Mesenchymal stem cell (in vitro differentiated cells and primary cell): ENCODE data around the gene MYG1.

Experiments used
- DNase-seq: peaks from one replicate; pipeline ENCODE4 v3.0.0-alpha.2; 2013
- H2AFZ ChIP-seq: one replicate; pipeline ENCODE4 v1.6.1; 2013; ENCODE audit warnings: low read depth, mild to moderate bottlenecking, control low read depth, inconsistent platforms, low read length, moderate library complexity
- H2AK5ac ChIP-seq: 2 replicates; pipeline ENCODE4 v1.6.1; 2013; ENCODE audit warnings: low read length, moderate library complexity, mild to moderate bottlenecking, inconsistent platforms; ENCODE audit not compliant: severe bottlenecking
- H2BK120ac ChIP-seq: one replicate; pipeline ENCODE4 v1.6.1; 2013; ENCODE audit warnings: low read depth, mild to moderate bottlenecking, inconsistent platforms, low read length, moderate library complexity
- H2BK12ac ChIP-seq, 2 experiments: one replicate each; pipeline ENCODE4 v1.6.1; 2013; ENCODE audit warnings: inconsistent platforms in 2 of 2, low read length in 2 of 2, mild to moderate bottlenecking in 2 of 2, moderate library complexity in 2 of 2, control low read depth in 1 of 2
- H2BK15ac ChIP-seq: one replicate; pipeline ENCODE4 v1.6.1; 2013; ENCODE audit warnings: mild to moderate bottlenecking, low read depth, inconsistent platforms; ENCODE audit not compliant: poor library complexity, severe bottlenecking
- H2BK5ac ChIP-seq: 2 replicates; pipeline ENCODE4 v1.6.1; 2013; ENCODE audit warnings: low read depth, mild to moderate bottlenecking, low read length, control low read depth, inconsistent platforms; ENCODE audit not compliant: poor library complexity, severe bottlenecking
- H3K14ac ChIP-seq, 2 experiments: one replicate each; pipeline ENCODE4 v1.6.1; 2013; ENCODE audit warnings: inconsistent platforms in 2 of 2, low read length in 2 of 2, control low read depth in 1 of 2, mild to moderate bottlenecking in 1 of 2, moderate library complexity in 1 of 2
- H3K18ac ChIP-seq, 2 experiments: one replicate each; pipeline ENCODE4 v1.6.1; 2013; ENCODE audit warnings: inconsistent platforms in 2 of 2, low read length in 2 of 2, control low read depth in 1 of 2, low read depth in 1 of 2, mild to moderate bottlenecking in 1 of 2
- H3K23ac ChIP-seq, 2 experiments: one replicate each; pipeline ENCODE4 v1.6.1; 2013; ENCODE audit warnings: inconsistent platforms in 2 of 2, low read length in 2 of 2, mild to moderate bottlenecking in 2 of 2, moderate library complexity in 2 of 2, control low read depth in 1 of 2
- H3K27ac ChIP-seq: 2 replicates; pipeline ENCODE4 v1.5.1; 2013; ENCODE audit warnings: mild to moderate bottlenecking, moderate library complexity, low read length, control low read depth, inconsistent platforms; ENCODE audit not compliant: poor library complexity, severe bottlenecking
- H3K27me3 ChIP-seq, 2 experiments: 2 replicates each; pipeline versions ENCODE4 v1.6.1 to v1.7.0; 2013; ENCODE audit warnings: low read length in 2 of 2, mild to moderate bottlenecking in 2 of 2, moderate library complexity in 2 of 2, control low read depth in 1 of 2, inconsistent platforms in 1 of 2; ENCODE audit not compliant: control insufficient read depth in 1 of 2, insufficient read depth in 1 of 2
- H3K36me3 ChIP-seq, 2 experiments: 2 replicates each; pipeline versions ENCODE4 v1.6.1 to v1.7.0; 2013; ENCODE audit warnings: low read length in 2 of 2, control low read depth in 1 of 2, inconsistent platforms in 1 of 2, low read depth in 1 of 2, mild to moderate bottlenecking in 1 of 2; ENCODE audit not compliant: insufficient read depth in 2 of 2, control insufficient read depth in 1 of 2
- H3K4ac ChIP-seq, 2 experiments: one replicate each; pipeline ENCODE4 v1.6.1; 2013; ENCODE audit warnings: inconsistent platforms in 2 of 2, low read length in 2 of 2, mild to moderate bottlenecking in 2 of 2, moderate library complexity in 2 of 2, control low read depth in 1 of 2, low read depth in 1 of 2
- H3K4me1 ChIP-seq: 2 replicates; pipeline ENCODE4 v1.6.1; 2013; ENCODE audit warnings: low read depth, low read length, control low read depth; ENCODE audit not compliant: control insufficient read depth, insufficient read depth
- H3K4me2 ChIP-seq: 2 replicates; pipeline ENCODE4 v1.6.1; 2013; ENCODE audit warnings: low read length, mild to moderate bottlenecking, inconsistent platforms; ENCODE audit not compliant: poor library complexity, severe bottlenecking
- H3K4me3 ChIP-seq, 2 experiments: 2 replicates each; pipeline versions ENCODE4 v1.5.1 to v1.7.0; 2013; ENCODE audit warnings: low read length in 2 of 2, mild to moderate bottlenecking in 2 of 2, control low read depth in 1 of 2, low read depth in 1 of 2; ENCODE audit not compliant: insufficient read depth in 1 of 2
- H3K79me1 ChIP-seq: replicated peaks from 2 replicates; pipeline ENCODE4 v1.6.1; 2013; ENCODE audit warnings: mild to moderate bottlenecking, control low read depth, low read length, inconsistent platforms; ENCODE audit not compliant: poor library complexity, severe bottlenecking
- H3K9ac ChIP-seq: 2 replicates; pipeline ENCODE4 v1.7.0; 2013; ENCODE audit warnings: mild to moderate bottlenecking, low read length, moderate library complexity
- H3K9me3 ChIP-seq: 2 replicates; pipeline ENCODE4 v1.7.0; 2013; ENCODE audit warnings: mild to moderate bottlenecking, low read length; ENCODE audit not compliant: control insufficient read depth
- H4K8ac ChIP-seq: one replicate; pipeline ENCODE4 v1.6.1; 2013; ENCODE audit warnings: inconsistent platforms, mild to moderate bottlenecking, low read length, moderate library complexity
- H4K91ac ChIP-seq: one replicate; pipeline ENCODE4 v1.6.1; 2013; ENCODE audit warnings: mild to moderate bottlenecking, low read length, inconsistent platforms
- WGBS: methylation state at CpG from one replicate; pipeline ENCODE4 v1.1.7; 2013; ENCODE audit warnings: mixed read lengths; 5-methylcytosine and 5-hydroxymethylcytosine counted together

Gene MYG1

GRCh38 chr12:53288322-53288721, 11.2 kb upstream of the MYG1 start:
- peak overlapping the region; percentile 1 for H3K9ac ChIP-seq
- no peak overlapping the region for H3K4ac ChIP-seq
- no peak overlapping the region for H2AFZ ChIP-seq
- H2BK15ac ChIP-seq = no peak overlapping the region
- peaks cover 3% of the 10 kb centered on the region for H3K79me1 ChIP-seq
- no peak overlapping the region for H2BK12ac ChIP-seq
- H4K91ac ChIP-seq = no peak overlapping the region
- H2BK5ac ChIP-seq = no peak overlapping the region
- no peak overlapping the region for H3K27ac ChIP-seq
- no peak for DNase-seq
- H3K4me3 ChIP-seq = no peak overlapping the region
- 85% methylated on average over 6 of the region's 6 CpGs for WGBS
- no peak overlapping the region for H2BK120ac ChIP-seq
- H4K8ac ChIP-seq = no peak overlapping the region
- no peak overlapping the region for H2AK5ac ChIP-seq
- H3K14ac ChIP-seq = no peak overlapping the region
- H3K4me1 ChIP-seq = peaks cover 6% of the 10 kb centered on the region
- H3K18ac ChIP-seq = no peak overlapping the region
- peaks cover 24 to 26% of the 10 kb centered on the region in 2 experiments for H3K36me3 ChIP-seq
- H3K23ac ChIP-seq = no peak overlapping the region
- H3K27me3 ChIP-seq = no peaks in the 10 kb centered on the region
- H3K9me3 ChIP-seq = no peaks in the 10 kb centered on the region
- no peak overlapping the region for H3K4me2 ChIP-seq

DNA sequence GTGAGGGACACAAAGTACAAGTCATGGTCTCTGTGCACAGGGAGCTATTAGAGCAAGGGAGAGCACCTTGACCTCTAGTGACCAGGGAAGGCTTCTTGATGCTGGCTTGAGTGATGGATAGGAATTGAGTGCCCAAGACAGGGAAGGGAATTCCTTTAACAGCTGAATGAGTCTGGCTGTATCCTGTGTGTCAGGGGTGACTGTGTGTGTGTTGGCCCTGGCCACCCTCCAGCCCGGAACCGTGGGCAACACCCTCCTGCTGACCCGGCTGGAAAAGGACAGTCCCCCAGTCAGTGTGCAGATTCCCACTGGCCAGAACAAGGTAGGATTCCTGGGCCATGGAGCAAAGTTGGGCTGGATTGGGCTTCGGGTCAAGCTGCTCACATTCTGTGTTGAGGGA, 9.6 kb upstream of the MYG1 start:
- H3K27me3 ChIP-seq = no peaks in the 10 kb centered on the region
- peaks cover 3% of the 10 kb centered on the region for H3K79me1 ChIP-seq
- no peak overlapping the region for H2BK12ac ChIP-seq
- peak overlapping the region; percentile 12 for H3K9ac ChIP-seq
- H3K23ac ChIP-seq = no peak overlapping the region
- no peak for DNase-seq
- H3K4me3 ChIP-seq = peak overlapping the region in 1 of 2 experiments; percentile 50
- peak overlapping the region; percentile 1 for H2AK5ac ChIP-seq
- WGBS = 96% methylated on average over 4 of the region's 4 CpGs
- H3K4me2 ChIP-seq = no peak overlapping the region
- no peaks in the 10 kb centered on the region for H3K9me3 ChIP-seq
- no peak overlapping the region for H2BK5ac ChIP-seq
- peaks cover 7% of the 10 kb centered on the region for H3K4me1 ChIP-seq
- no peak overlapping the region for H2BK120ac ChIP-seq
- no peak overlapping the region for H4K91ac ChIP-seq
- H3K27ac ChIP-seq = no peak overlapping the region
- H3K14ac ChIP-seq = no peak overlapping the region
- H3K18ac ChIP-seq = no peak overlapping the region
- H3K4ac ChIP-seq = no peak overlapping the region
- H4K8ac ChIP-seq = no peak overlapping the region
- H2BK15ac ChIP-seq = no peak overlapping the region
- H2AFZ ChIP-seq = no peak overlapping the region
- H3K36me3 ChIP-seq = peaks cover 19 to 25% of the 10 kb centered on the region in 2 experiments

GRCh38 chr12:53290661-53291060, 8.8 kb upstream of the MYG1 start:
- Histone ChIP-seq H2BK5ac (no peak overlapping the region), H3K4me1 (peaks cover 9% of the 10 kb centered on the region), H2AK5ac (no peak overlapping the region), H4K91ac (no peak overlapping the region), H2BK12ac (no peak overlapping the region), H4K8ac (no peak overlapping the region), H3K23ac (no peak overlapping the region), H3K18ac (no peak overlapping the region), H2AFZ (no peak overlapping the region), H3K27me3 (no peaks in the 10 kb centered on the region), H2BK15ac (no peak overlapping the region), H3K4me2 (no peak overlapping the region), H3K9ac (peak overlapping the region; percentile 46), H3K14ac (no peak overlapping the region), H3K27ac (no peak overlapping the region), H3K4ac (no peak overlapping the region), H3K79me1 (peaks cover 3% of the 10 kb centered on the region), H2BK120ac (no peak overlapping the region), H3K9me3 (no peaks in the 10 kb centered on the region), H3K4me3 (no peak overlapping the region), H3K36me3 (peaks cover 16 to 25% of the 10 kb centered on the region in 2 experiments)
- WGBS = 90% methylated on average over 7 of the region's 9 CpGs
- DNase-seq = no peak

DNA sequence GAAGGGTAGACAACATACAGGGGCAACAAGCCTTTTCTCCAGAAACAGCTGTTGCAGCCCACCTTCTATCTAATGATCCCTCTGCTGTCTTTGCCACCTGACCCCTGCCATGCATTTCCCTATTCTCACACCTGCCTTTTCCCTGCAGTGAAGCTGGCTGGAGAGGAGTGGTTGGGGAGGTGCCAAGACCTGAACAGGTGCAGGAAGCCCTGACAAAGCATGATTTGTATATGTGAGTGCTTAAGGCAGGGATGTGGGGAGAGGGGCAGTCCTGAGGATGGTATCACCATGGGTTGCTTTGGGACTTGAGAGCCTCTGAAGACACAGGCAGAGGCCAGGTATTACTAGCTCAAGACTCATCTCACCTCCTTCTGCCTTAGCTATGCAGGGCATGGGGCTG, 7.1 kb upstream of the MYG1 start:
- Histone ChIP-seq H3K4me3 (no peak overlapping the region), H3K9me3 (no peaks in the 10 kb centered on the region), H2BK12ac (no peak overlapping the region), H3K36me3 (peaks cover 20 to 24% of the 10 kb centered on the region in 2 experiments), H3K14ac (no peak overlapping the region), H2BK5ac (no peak overlapping the region), H4K91ac (no peak overlapping the region), H3K23ac (no peak overlapping the region), H2AFZ (no peak overlapping the region), H3K27ac (no peak overlapping the region), H2BK15ac (no peak overlapping the region), H2AK5ac (no peak overlapping the region), H3K9ac (no peak overlapping the region), H3K79me1 (peaks cover 3% of the 10 kb centered on the region), H3K27me3 (no peaks in the 10 kb centered on the region), H2BK120ac (no peak overlapping the region), H3K4me1 (peaks cover 13% of the 10 kb centered on the region), H3K18ac (no peak overlapping the region), H4K8ac (no peak overlapping the region), H3K4ac (no peak overlapping the region), H3K4me2 (no peak overlapping the region)
- DNase-seq = no peak
